PFSK-1 (cell line): ENCODE results near the gene COX17.

ENCODE experiments used
- FOXP2 ChIP-seq: optimal IDR thresholded peaks from 2 replicates; pipeline ENCODE3; 2011; ENCODE audit warnings: borderline replicate concordance, control low read depth, inconsistent platforms; ENCODE audit not compliant: insufficient read depth; ENCODE audit errors: extremely low read length, extremely low read depth
- POLR2AphosphoS5 ChIP-seq: IDR thresholded peaks from 2 replicates; pipeline ENCODE4 v1.6.1; 2012; ENCODE audit warnings: low read depth, mild to moderate bottlenecking, control low read depth, low read length, moderate library complexity
- REST ChIP-seq, 2 experiments: IDR thresholded peaks; 2 replicates each; pipeline versions ENCODE4 v1.6.1 to v1.8.0; 2011 to 2012; ENCODE audit warnings: low read depth in 2 of 2, low read length in 2 of 2, control low read depth in 1 of 2, inconsistent platforms in 1 of 2, mild to moderate bottlenecking in 1 of 2, moderate library complexity in 1 of 2; ENCODE audit not compliant: insufficient read depth in 1 of 2
- SIN3A ChIP-seq: IDR thresholded peaks from 2 replicates; pipeline ENCODE4 v1.6.1; 2012; ENCODE audit warnings: mild to moderate bottlenecking, low read length, moderate library complexity, borderline replicate concordance; ENCODE audit not compliant: insufficient read depth
- TAF1 ChIP-seq: IDR thresholded peaks from 2 replicates; pipeline ENCODE4 v1.6.1; 2012; ENCODE audit warnings: low read length, control low read depth, borderline replicate concordance; ENCODE audit not compliant: insufficient read depth

Gene COX17

GRCh38 chr3:119700269-119700919 lies 23.2 kb upstream of the COX17 start:
- TF ChIP-seq POLR2AphosphoS5 = no peak

GRCh38 chr3:119697394-119697793 lies 20.2 kb upstream of the COX17 start:
- TF ChIP-seq POLR2AphosphoS5 (no peak), TAF1 (no peak), SIN3A (no peak), FOXP2 (no peak), REST (IDR thresholded peaks at IDR 0.05; ENCODE audit: insufficient read depth in 1 of 2, low read depth in 2 of 2, low read length in 2 of 2) (no peak)

- TF ChIP-seq FOXP2 (no peak), TAF1 (no peak)
Observed at GRCh38 chr3:119695480-119695879, 18.3 kb upstream of the COX17 start.

GRCh38 chr3:119690043-119690656 lies 12.9 kb upstream of the COX17 start:
- TF ChIP-seq REST (IDR thresholded peaks at IDR 0.05; ENCODE audit: insufficient read depth in 1 of 2, low read depth in 2 of 2, low read length in 2 of 2) = no peak
- TF ChIP-seq FOXP2 = no peak
- no peak for TF ChIP-seq POLR2AphosphoS5
- no peak for TF ChIP-seq SIN3A
- TF ChIP-seq TAF1 = no peak

- TF ChIP-seq POLR2AphosphoS5 (no peak), FOXP2 (no peak), TAF1 (no peak), REST (IDR thresholded peaks at IDR 0.05; ENCODE audit: insufficient read depth in 1 of 2, low read depth in 2 of 2, low read length in 2 of 2) (no peak), SIN3A (no peak)
Observed at GRCh38 chr3:119683421-119683820, 6.2 kb upstream of the COX17 start.

- TF ChIP-seq SIN3A (no peak), FOXP2 (no peak), POLR2AphosphoS5 (no peak), TAF1 (no peak), REST (IDR thresholded peaks at IDR 0.05; ENCODE audit: insufficient read depth in 1 of 2, low read depth in 2 of 2, low read length in 2 of 2) (no peak)
Observed at GRCh38 chr3:119681279-119681678, 4.1 kb upstream of the COX17 start.
